Activated CD8-positive, alpha-beta memory T cell treated with anti-CD3 and anti-CD28 coated beads, Interleukin-2, amount 50 U/mL, for 4 hours (primary cell): ENCODE data around the gene WDR5.
"Not testable (repeated sequence)": the region's sequence is repeated elsewhere in the genome, so short reads cannot be mapped to it uniquely, and the experiment has no call there.

Experiments used
- DNase-seq: peaks from one replicate; pipeline ENCODE4 v3.0.0-alpha.2; 2020

Gene WDR5

GRCh38 chr9:134135343-134136117 is at the start of gene WDR5:
TSS of gene WDR5 (plus strand) at chr9:134136082. CDS start at chr9:134139878, 3,796 bp downstream.
- peak; percentile 89 for DNase-seq

GRCh38 chr9:134088063-134088725 is 47.7 kb upstream of the WDR5 start:
- no peak for DNase-seq

DNA sequence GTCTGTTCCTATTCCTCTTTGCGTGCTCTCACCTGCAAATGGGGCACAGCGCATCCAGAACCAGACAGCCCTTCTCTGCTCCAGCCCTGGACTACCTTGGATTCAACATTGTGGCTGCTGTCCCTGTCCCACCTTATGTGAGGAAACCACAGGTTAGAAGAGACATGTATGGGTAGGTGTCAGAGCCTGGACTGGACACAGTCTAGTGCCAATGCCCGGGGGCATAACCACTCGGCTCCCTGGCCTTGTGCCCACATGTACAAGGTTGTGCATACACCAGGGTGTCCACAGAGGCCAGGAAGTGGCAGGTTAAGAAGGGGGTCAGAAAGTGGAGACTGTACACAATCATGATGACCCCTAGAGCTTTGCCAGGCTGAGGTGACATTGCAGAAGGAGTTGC is 45.9 kb upstream of the WDR5 start:
- DNase-seq, result no peak

- peak; percentile 57 for DNase-seq
Observed at GRCh38 chr9:134099123-134099761, 36.6 kb upstream of the WDR5 start.

GRCh38 chr9:134100040-134100439 is 35.8 kb upstream of the WDR5 start:
- no peak for DNase-seq

GRCh38 chr9:134101133-134101532 is 34.7 kb upstream of the WDR5 start:
- DNase-seq, result not testable (repeated sequence)

DNA sequence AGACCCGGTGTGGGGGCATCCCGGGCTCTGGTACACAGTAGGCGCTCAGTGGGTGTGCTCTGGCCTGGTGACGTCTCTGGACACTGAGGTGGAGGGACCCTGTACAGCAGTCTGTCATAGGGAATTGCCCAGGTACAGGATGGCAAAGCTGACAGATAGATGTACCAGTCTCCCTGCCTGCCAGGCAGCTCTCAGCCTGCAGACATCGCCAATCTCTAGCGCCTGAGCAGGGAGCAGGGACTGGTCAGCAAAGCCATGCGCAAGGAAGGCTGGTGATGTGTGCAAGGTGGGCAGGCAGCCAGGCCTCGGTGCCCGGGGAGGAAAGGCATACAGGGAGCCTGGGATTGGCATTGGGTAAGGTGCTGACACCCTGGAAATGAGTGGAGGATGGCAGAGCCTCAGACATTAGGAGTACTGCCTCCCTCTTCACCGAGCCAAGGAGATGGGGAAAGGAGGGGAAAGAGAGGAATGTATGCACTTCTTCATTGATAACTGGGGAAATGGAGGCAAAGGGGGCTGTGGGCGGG is 34.2 kb upstream of the WDR5 start:
- DNase-seq, result no peak

DNA sequence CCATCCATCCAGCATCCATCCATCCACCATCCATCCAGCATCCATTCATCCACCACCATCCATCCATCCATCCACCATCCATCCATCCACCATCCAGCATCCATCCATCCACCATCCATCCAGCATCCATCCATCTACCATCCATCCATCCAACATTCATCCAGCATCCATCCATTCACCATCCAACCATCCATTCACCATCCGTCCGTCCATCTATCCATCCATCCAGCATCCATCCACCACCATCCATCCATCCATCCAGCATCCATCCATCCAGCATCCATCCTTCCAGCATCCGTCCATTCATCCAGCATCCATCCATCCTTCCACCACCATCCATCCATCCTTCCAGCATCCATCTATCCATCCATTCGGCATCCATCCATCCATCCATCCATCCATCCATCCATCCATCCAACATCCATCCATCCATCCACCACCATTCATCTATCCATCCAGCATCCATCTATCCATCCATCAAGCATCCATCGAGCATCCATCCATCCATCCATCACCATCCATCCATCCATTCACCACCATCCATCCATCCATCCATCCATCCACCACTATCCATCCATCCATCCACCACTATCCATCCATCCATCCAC is 32.4 kb upstream of the WDR5 start:
- DNase-seq, result no peak

- DNase-seq, result no peak
Observed at GRCh38 chr9:134111064-134111463, 24.8 kb upstream of the WDR5 start.

DNA sequence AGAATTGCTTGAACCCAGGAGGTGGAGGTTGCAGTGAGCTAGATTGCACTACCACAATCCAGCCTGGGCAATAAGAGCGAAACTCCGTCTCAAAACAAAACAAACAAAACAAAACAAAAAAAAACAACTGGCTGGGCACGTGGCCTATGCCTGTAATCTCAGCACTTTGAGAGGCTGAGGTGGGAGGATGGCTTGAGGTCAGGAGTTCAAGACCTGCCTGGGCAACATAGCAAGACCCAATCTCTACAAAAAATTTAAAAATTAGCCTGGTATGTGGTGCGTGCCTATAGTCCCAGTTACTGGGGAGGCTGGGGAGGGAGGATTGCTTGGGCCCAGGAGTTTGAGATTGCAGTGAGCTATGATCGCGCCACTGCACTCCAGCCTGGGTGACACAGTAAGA is 23.3 kb upstream of the WDR5 start:
- DNase-seq, result no peak

GRCh38 chr9:134118972-134119371 is 16.9 kb upstream of the WDR5 start:
- DNase-seq, result not testable (repeated sequence)

DNA sequence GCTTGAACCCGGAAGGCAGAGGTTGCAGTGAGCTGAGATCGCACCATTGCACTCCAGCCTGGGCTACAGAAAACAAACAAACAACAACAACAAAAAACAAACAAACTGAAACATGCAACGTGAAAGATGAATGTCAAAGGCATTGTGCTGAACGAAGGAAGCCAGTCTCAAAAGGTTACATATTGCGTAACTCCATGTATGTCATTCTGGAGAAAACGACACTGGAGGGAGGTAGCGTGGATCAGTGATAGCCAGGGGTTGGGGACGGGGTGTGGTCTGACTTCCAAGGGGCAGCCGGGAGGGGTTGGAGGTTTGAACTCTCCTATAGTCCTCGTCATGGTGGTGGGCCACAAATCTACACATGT is 12.1 kb upstream of the WDR5 start:
- no peak for DNase-seq

DNA sequence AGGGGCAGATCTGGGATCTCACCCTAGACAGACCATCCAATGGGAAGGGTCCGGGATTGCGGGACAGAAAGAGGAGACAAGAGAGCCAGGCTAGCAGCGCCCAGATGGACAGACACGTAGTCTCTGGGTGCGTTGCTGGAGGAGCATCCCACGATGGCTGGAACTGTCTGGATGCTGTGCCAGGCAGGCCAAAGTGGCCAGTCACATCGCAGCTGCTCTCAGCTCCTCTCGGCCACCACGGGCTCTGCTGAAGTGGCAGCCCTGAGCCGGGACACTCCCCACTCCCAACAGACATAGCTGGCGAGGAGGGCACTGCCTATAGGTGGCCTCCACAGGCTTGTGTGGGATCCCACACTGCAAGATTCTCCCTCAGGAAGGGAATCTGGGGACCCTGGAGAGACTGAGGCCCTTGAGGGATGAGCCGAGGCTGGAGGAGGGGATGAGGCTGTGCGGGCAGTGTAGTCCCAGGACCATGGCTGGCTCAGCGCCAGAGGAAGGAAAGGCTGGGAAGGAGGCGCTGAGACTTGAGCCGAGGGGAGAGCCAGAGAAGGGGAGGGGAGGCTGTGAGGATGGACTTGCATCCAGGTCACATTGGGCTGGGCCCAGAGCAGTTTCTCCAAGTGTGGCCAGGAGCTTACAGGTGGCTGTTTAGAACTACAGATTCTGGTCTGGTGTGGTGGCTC is 10.3 kb upstream of the WDR5 start:
- DNase-seq, result no peak

DNA sequence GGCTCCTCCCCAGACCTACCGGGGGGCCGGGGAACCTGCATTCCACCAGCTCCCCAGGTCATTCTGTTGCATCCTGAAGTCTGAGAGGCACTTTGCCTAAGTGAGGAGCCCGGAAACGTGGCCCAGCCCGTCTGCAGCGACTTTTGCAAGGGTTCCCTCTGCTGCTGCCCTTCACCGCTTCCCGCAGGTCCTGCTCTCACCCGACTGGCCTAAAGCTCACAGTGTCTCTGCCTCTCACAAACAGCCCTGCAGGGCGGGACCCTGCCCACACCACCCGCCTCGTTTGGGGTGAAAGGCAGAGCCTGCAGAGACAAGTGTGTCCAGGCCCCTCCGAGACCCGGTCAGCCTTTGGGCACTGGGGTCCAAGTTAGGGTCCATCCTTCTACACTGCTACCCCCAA is 9.5 kb upstream of the WDR5 start:
- DNase-seq, result no peak

DNA sequence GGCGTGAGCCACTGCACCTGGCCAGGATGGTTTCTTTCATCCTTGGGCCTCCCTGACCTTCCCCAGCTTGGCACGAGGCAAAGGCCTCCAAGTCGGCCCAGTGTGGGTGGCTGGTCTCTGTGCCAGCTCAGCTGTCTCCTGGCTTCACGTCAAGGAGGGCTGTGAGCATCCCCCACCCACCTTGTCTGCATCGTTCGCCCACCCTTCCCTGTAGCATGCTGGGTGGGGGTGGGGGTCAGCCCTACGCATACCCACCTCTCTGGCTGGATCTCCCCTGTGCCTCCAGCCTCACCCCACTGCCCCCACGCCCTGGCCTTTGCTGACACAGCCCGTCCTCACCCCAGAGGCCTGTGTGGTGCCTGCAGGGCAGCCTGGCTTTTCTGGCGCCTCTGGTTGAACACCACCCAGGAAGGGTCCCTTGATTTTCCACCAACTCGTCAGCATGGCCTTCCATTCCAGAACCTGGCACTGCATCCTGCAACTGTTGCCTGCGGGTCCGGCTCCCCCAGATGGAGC is 8.8 kb upstream of the WDR5 start:
- DNase-seq, result no peak

DNA sequence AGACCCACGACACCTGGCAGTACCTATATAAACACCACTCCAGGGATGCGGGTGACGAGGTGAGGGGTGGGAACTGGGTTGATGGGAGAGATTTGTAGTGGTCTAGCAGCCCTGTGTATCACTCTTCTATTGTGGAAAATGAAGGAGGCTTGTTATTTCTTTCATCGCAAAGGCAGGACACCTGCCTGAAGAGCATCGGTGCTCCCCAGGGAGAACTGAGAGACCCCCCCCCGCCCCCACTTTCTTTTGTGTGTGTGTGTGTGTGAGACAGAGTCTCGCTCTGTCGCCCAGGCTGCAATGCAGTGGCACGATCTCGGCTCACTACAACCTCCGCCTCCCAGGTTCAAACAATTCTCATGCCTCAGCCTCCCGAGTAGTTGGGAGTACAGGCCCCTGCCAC is 8.3 kb upstream of the WDR5 start:
- no peak for DNase-seq

DNA sequence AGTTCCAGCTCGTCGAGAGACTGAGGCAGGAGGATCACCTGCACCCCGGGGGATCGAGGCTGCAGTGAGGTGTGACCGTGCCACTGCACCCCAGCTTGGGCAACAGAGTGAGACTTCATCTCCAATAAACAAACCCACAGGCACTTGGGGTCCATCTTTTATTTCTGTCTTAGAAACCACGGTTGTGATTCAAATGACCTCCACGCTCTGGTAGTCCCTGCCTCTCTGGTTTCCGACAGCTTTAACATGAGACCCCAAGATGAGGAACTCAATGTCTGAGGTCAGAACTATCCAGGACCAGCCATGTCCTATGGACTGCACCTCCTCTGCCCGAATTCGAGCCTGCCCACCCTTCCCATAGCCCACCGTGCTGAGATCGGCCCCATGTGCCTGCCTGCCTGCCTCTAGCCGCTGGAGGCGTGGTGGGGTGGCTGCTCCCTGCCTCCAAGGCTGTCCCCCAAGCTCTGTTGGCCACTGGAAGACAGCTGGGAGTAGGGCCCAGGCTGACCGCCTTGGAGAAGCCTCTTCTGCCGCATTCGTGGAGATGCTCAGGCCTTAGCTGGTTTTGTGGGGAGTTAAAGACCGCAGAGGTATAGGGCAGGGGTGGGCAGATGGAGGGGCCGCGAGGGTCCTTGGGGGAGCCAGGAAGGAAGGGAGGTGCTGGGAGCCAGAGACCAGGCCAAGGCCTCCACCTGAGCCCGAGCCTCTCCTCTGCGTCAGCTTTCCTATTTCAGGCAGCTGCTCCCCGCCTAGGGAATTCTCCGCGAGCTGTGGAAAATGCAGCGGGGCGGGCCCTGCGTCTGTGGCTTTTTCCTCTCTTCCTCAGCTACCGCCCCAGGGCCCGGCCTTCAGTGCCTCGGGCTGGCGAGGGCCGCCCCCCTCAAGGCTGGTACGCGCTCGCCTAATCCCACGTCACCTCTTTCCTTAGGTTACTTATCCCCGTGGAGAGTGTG is 6.9 kb upstream of the WDR5 start:
- no peak for DNase-seq

DNA sequence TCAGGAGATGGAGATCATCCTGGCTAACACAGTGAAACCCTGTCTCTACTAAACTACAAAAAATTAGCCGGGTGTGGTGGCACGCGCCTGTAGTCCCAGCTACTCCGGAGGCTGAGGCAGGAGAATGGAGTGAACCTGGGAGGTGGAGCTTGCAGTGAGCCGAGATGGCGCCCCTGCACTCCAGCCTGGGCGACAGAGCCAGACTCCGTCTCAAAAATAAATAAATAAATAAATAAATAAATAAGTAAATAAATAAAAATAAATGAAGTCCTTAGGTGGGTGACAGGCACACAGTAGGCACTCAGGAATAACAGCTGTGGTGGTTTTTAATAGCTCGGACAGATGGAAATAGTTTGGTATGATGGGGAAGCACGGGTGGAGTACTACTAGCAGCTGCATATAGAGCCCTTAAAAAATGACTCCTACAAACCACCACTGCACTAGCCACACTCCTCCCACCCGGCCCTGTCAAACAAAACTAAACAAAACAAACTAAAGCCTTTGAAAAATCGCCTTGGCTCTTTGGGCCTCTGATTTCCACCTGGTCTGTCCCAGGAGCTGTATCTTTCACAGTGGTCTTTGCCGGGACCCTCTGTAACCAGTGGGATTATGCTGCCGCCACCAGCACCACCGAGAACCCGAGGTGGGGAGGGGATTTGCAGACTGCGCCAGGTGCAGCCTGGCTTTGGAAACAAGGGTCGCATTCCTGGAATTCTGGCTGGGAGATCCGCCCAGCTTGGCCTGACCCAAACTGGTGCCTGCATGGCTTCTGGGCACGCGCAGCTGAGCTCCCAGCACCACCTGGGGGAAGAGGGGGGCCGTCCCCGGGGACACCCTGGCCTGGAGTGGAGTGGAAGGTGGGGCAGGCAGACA is 5.1 kb upstream of the WDR5 start:
- DNase-seq, result no peak

DNA sequence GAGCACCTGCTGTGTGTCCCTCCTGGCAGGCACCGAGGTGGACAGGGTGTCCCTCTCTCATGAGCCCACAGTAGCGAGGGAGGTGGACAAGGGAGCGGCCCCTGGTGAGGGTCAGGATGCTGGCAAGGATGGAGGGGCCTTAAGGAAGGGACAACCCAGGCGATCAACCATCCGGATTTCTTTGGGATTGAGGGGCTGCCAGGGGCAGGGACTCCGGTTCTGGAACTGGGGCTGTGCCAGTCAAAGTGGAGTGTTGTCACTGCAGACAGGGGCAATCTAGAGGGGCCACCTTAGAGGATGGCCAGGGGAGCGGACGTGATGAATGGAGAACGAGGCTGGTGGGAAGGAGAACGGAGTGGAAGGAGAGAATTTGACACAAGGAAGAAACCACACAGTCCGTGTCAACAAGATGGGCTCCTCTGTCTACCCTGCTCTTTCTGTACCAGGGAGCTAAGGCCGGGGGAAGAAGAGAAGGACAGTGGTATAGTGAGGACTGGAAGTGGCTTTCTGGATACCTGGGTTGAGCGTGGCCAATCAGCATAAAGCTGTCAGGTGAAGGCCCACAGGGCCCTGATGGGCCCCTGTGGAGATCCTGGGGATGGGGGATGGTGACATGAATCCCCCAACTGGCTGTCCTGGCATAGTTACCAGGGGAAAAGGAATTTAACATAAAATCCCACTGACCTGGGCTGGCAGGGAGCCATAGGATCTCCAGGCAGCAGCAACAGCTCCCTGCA is 4.2 kb upstream of the WDR5 start:
- DNase-seq, result no peak
